Activated naive CD4-positive, alpha-beta T cell treated with anti-CD3 and anti-CD28 coated beads, Interleukin-2, amount 50 U/mL, for 24 hours (primary cell): ENCODE results near the gene ARRB1.
A peak's percentile ranks its signal among the peaks of the same experiment; 100 is the strongest.

Source experiments
- H3K27ac Mint-ChIP-seq: one replicate; pipeline ENCODE4 v1.8.0; 2021; ENCODE audit warnings: mild to moderate bottlenecking, mixed read lengths
- H3K27me3 Mint-ChIP-seq: one replicate; pipeline ENCODE4 v1.8.0; 2021; ENCODE audit warnings: mixed read lengths
- H3K36me3 Mint-ChIP-seq: one replicate; pipeline ENCODE4 v1.8.0; 2021; ENCODE audit warnings: mixed read lengths
- H3K4me1 Mint-ChIP-seq: one replicate; pipeline ENCODE4 v1.8.0; 2021; ENCODE audit warnings: mixed read lengths
- H3K4me3 Mint-ChIP-seq: one replicate; pipeline ENCODE4 v1.8.0; 2021; ENCODE audit warnings: mild to moderate bottlenecking, mixed read lengths
- H3K9me3 Mint-ChIP-seq: one replicate; pipeline ENCODE4 v1.8.0; 2021; ENCODE audit warnings: mixed read lengths

The ARRB1 gene

GRCh38 chr11:75324740-75325139 lies 26.7 kb downstream of the ARRB1 start:
- H3K9me3 Mint-ChIP-seq = no peaks in the 10 kb centered on the region
- peaks cover 1% of the 10 kb centered on the region for H3K36me3 Mint-ChIP-seq
- H3K27ac Mint-ChIP-seq = peak overlapping the region; percentile 19
- peaks cover 72% of the 10 kb centered on the region for H3K4me1 Mint-ChIP-seq
- H3K4me3 Mint-ChIP-seq = no peak overlapping the region
- no peaks in the 10 kb centered on the region for H3K27me3 Mint-ChIP-seq

- H3K4me3 Mint-ChIP-seq = peak overlapping the region; percentile 51
- peak overlapping the region; percentile 80 for H3K27ac Mint-ChIP-seq
- H3K9me3 Mint-ChIP-seq = no peaks in the 10 kb centered on the region
- H3K4me1 Mint-ChIP-seq = peaks cover 72% of the 10 kb centered on the region
- H3K27me3 Mint-ChIP-seq = no peaks in the 10 kb centered on the region
- H3K36me3 Mint-ChIP-seq = peaks cover 1% of the 10 kb centered on the region
These were observed 27.3 kb downstream of the ARRB1 start for GRCh38 chr11:75324189-75324588.

DNA sequence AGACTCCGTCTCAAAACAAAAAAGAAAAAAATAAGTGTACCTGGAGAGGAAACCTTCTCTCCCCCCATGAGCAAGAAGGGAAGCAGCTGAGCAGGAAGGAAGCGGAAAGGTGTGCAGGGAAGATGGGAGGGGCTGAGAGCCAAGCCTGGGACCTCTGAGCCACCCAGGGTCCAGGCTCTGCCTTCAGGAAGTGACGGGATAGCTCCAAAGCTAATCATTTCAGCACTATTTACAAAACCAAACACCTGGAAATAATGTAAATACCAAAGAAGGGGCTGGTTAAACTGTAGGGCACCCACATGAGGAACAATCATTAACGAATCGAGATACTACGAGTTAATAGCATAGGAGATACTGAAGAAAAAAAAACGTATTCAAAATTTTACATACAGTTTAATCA lies 27.9 kb downstream of the ARRB1 start:
- H3K4me1 Mint-ChIP-seq = peaks cover 68% of the 10 kb centered on the region
- H3K9me3 Mint-ChIP-seq = no peaks in the 10 kb centered on the region
- H3K4me3 Mint-ChIP-seq = peak overlapping the region; percentile 60
- H3K27ac Mint-ChIP-seq = peak overlapping the region; percentile 66
- no peaks in the 10 kb centered on the region for H3K27me3 Mint-ChIP-seq
- H3K36me3 Mint-ChIP-seq = peaks cover 1% of the 10 kb centered on the region

DNA sequence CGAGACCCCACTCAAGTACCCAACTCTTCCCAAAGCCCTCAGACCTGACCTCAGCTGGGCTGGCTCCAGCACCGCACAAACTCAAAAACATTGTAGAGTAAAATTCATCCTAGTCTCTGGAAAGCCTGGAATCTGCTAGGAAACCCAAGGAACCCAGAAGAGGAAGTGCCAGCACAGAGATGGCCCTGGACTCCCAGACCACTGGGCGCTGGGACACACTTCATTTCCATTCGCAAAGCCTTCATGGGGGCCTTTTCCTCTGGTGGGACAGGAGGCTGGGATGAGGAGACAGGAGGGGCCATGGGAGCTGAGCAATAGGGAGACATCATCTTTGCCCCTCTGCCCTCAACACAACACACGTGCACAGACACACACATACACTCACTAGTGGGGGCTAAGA lies 30.8 kb downstream of the ARRB1 start:
- Mint-ChIP-seq H3K4me3 (no peak overlapping the region), H3K36me3 (peaks cover 1% of the 10 kb centered on the region), H3K27ac (no peak overlapping the region), H3K27me3 (no peaks in the 10 kb centered on the region), H3K4me1 (peaks cover 61% of the 10 kb centered on the region), H3K9me3 (no peaks in the 10 kb centered on the region)

DNA sequence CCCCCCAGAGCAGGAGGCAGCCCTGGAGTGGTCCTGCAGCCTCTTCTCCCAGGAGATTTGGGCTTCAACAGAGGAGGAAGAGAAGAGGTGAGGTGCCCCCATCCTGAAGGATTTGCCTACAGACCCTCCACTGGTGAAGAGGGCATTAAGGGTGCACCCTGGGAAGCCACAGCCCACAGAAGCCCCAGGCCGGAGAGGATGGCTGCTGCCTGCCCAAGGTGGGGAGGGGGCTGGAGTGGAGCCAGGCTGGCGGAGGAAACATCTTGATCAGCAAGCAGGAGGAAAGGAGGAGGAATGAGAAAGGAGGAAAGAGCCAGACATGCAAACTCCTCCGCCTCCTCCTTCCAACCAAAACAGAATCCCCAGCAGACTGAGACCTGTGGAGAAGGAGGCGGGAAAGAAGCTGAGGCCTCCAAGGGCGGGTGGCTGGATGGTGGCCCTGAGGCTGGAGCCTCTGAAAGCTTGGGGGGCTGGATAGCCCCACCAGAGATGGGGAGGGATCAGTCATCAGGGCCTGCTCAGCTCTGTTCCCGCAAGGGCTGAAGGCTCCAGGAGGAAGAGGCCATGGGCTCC lies 31.3 kb downstream of the ARRB1 start:
- no peaks in the 10 kb centered on the region for H3K9me3 Mint-ChIP-seq
- H3K27me3 Mint-ChIP-seq = no peaks in the 10 kb centered on the region
- peaks cover 67% of the 10 kb centered on the region for H3K4me1 Mint-ChIP-seq
- H3K4me3 Mint-ChIP-seq = no peak overlapping the region
- H3K36me3 Mint-ChIP-seq = peaks cover 1% of the 10 kb centered on the region
- no peak overlapping the region for H3K27ac Mint-ChIP-seq

DNA sequence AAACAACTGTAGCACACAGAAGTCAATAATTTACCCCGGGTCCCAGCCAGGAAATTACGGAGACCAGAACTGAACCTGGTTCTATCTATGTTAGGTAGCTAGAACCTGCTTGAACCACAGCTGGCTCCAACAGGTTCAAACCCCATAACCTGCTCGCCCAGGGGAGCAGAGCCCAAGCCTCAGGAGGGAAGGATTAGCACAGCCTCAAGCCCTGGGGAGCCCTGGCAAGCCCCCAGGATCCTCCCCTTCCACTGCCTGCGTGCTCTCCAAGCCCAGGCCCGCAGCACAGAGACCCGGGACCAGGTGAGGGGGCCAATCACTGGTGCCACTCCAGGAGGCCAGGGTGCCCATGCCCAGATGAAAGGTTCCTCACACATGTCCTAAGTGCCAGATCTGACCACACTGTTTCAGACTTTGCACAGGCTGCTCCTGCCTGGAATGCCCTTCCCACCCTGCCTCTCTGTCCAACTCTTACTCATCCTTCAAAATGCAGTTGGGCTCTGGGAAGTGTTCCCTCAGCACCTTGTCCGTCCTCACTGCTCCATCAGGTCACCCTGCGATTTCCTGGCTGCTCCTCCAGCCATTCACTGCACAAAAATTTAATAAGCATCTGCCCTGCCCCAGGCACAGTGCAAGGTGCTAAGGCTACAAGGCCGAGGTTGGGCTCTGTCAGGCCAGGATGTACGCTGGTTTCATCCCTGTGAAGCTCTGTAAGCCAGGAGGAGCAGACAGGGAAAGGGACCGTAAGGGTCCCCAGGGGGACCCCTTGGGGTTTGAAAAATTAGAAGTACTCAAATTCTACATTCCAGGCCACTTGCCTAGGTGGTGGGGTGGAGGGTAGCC lies 32.2 kb downstream of the ARRB1 start:
- Mint-ChIP-seq H3K27ac (no peak overlapping the region), H3K4me3 (no peak overlapping the region), H3K4me1 (peaks cover 62% of the 10 kb centered on the region), H3K27me3 (no peaks in the 10 kb centered on the region), H3K36me3 (peaks cover 1% of the 10 kb centered on the region), H3K9me3 (no peaks in the 10 kb centered on the region)

DNA sequence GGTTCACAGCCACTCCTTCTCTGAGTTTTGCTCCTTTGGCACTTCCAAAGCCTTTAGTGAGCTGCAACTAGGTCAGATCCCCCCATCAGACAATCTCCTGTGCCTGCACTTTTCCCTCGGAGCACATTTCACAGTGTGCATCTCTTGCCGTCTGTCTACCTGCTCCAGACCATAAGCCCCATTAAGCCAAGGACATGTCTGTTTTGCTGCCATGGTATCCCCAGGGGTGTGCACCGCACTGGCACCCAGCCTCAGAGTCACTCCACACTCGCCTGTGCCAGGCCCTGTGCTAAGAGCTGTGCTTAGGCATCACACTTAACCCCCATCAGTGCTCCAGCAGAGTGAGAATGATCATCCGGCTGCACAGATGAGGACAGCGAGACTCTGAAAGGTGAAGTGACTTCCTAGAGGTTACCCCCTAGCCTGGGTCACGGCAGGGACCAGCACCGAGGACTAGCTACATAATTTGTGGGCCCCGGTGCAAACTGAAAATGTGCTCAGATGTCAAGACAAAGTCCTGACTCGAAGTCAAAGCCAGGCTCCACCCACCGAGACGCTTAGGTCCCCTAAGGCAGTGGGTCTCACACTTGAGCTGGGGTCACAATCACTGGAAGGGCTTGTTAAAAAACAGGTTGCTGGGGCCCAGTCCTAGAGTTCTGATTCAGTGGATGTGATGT lies 33.9 kb downstream of the ARRB1 start:
- Mint-ChIP-seq H3K9me3 (no peaks in the 10 kb centered on the region), H3K4me3 (no peak overlapping the region), H3K27ac (no peak overlapping the region), H3K4me1 (peaks cover 46% of the 10 kb centered on the region), H3K36me3 (peaks cover 1% of the 10 kb centered on the region), H3K27me3 (no peaks in the 10 kb centered on the region)

- no peak overlapping the region for H3K27ac Mint-ChIP-seq
These were observed 36.0 kb downstream of the ARRB1 start for GRCh38 chr11:75315439-75315805.

DNA sequence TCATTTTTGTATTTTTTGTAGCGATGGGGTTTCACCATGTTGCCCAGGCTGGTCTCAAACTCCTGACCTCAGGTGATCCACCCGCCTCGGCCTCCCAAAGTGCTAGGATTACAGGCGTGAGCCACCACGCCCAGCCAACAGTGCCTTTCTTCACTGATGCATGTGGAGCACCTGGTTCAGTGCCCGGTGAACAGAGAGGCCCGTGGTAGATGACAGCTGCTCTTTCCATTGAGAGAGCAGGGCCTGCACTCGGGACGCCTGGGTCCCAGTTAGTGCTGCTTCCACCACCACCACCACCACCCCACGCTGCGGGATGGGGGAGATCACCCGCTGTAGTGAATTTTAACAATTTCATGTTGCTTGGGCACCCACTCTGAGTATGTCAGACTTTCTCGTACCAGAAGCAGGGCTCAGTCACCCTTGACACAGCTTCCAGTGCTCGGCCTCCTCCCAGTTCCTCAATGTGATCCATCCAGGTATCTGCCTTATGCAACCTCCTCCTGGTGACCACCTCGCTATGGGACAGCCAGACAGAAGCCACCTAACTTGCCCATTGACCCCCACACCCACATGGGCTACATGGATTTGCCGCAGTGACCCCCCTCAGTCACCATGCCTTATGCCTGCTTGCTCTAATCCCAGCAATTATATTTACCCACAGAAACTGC lies 36.6 kb downstream of the ARRB1 start:
- Mint-ChIP-seq H3K27ac (no peak overlapping the region), H3K4me1 (peaks cover 32% of the 10 kb centered on the region), H3K36me3 (no peaks in the 10 kb centered on the region), H3K27me3 (no peaks in the 10 kb centered on the region), H3K4me3 (no peak overlapping the region), H3K9me3 (no peaks in the 10 kb centered on the region)

More at GRCh38 chr11:75315439-75315805, 36.0 kb downstream of the ARRB1 start:
- H3K9me3 Mint-ChIP-seq = no peaks in the 10 kb centered on the region
- H3K4me3 Mint-ChIP-seq = no peak overlapping the region
- no peaks in the 10 kb centered on the region for H3K27me3 Mint-ChIP-seq
- no peaks in the 10 kb centered on the region for H3K36me3 Mint-ChIP-seq
- H3K4me1 Mint-ChIP-seq = peaks cover 32% of the 10 kb centered on the region

- H3K4me1 Mint-ChIP-seq = peaks cover 25% of the 10 kb centered on the region
- H3K27ac Mint-ChIP-seq = no peak overlapping the region
- H3K36me3 Mint-ChIP-seq = no peaks in the 10 kb centered on the region
- H3K4me3 Mint-ChIP-seq = no peak overlapping the region
- H3K27me3 Mint-ChIP-seq = no peaks in the 10 kb centered on the region
- H3K9me3 Mint-ChIP-seq = no peaks in the 10 kb centered on the region
These were observed 37.8 kb downstream of the ARRB1 start for GRCh38 chr11:75313513-75314272.

DNA sequence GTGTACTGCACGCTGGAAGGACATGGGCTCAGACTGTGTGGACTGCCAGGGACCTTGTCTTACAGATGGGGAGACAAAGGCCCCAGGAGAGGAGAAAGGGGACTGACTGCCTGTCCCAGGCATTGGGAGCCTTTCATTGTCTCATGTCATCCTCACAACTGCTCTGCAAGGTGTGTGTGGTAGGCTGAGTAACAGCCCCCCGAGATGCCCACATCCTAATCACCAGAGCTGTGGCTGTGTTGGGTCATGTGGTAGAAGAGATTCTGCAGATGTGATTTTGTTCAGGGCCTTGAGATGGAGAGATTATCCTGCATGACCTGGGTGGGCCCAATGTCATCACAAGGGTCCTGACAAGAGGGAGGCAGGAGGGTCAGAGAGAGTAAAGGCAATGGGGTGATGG lies 39.1 kb downstream of the ARRB1 start:
- Mint-ChIP-seq H3K36me3 (no peaks in the 10 kb centered on the region), H3K9me3 (no peaks in the 10 kb centered on the region), H3K4me1 (peaks cover 19% of the 10 kb centered on the region), H3K4me3 (no peak overlapping the region), H3K27me3 (no peaks in the 10 kb centered on the region), H3K27ac (no peak overlapping the region)

DNA sequence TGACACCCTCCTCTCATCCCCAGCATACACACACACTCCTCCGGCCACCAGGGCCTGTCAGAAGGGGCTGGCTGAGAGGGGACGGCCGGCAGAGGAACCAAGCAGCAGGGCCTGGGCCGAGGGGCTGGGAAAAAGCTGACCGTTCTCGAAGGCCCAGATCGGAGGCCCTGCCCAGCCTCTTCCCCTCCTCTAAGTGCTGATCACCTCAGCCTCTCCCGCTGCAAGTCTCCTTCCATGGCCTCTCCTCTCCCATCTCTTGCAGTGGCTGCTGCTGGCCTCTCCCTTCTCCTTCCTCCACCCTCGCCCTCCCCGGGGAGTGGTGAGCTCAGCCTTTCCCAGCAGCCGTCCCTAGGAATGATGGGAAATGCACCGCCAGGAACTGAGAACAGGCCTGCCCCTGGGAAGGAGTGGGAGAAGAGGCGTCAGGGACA lies 39.6 kb downstream of the ARRB1 start:
- H3K27me3 Mint-ChIP-seq = no peaks in the 10 kb centered on the region
- H3K36me3 Mint-ChIP-seq = no peaks in the 10 kb centered on the region
- peaks cover 19% of the 10 kb centered on the region for H3K4me1 Mint-ChIP-seq
- H3K27ac Mint-ChIP-seq = no peak overlapping the region
- no peak overlapping the region for H3K4me3 Mint-ChIP-seq
- no peaks in the 10 kb centered on the region for H3K9me3 Mint-ChIP-seq

GRCh38 chr11:75308986-75309385 lies 42.5 kb downstream of the ARRB1 start:
- H3K27ac Mint-ChIP-seq = no peak overlapping the region
- H3K4me1 Mint-ChIP-seq = peaks cover 20% of the 10 kb centered on the region
- H3K36me3 Mint-ChIP-seq = no peaks in the 10 kb centered on the region
- no peaks in the 10 kb centered on the region for H3K9me3 Mint-ChIP-seq
- no peak overlapping the region for H3K4me3 Mint-ChIP-seq
- H3K27me3 Mint-ChIP-seq = no peaks in the 10 kb centered on the region

DNA sequence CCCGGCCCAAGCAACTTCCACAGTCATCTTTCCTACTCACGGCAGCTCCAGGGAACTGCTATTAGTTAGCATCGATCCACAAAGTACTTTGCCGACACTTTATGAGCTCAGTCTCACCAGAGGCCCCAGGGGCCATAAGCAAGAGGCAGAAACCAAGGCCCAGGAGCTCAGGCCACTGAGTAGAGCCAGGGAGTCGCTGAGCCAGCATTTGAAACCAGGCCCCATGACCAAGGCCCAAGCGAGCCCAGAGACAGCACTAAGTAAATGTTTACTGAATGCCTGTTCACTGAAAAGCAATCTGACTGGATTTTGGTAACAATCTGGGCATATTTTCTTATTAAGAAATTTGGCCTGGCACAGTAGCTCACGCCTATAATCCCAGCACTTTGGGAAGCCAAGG lies 43.3 kb downstream of the ARRB1 start:
- no peak overlapping the region for H3K4me3 Mint-ChIP-seq
- peaks cover 1% of the 10 kb centered on the region for H3K36me3 Mint-ChIP-seq
- no peaks in the 10 kb centered on the region for H3K27me3 Mint-ChIP-seq
- H3K9me3 Mint-ChIP-seq = no peaks in the 10 kb centered on the region
- peaks cover 26% of the 10 kb centered on the region for H3K4me1 Mint-ChIP-seq
- no peak overlapping the region for H3K27ac Mint-ChIP-seq

GRCh38 chr11:75307058-75307457 lies 44.4 kb downstream of the ARRB1 start:
- no peak overlapping the region for H3K4me3 Mint-ChIP-seq
- peaks cover 1% of the 10 kb centered on the region for H3K36me3 Mint-ChIP-seq
- H3K9me3 Mint-ChIP-seq = no peaks in the 10 kb centered on the region
- no peaks in the 10 kb centered on the region for H3K27me3 Mint-ChIP-seq
- H3K27ac Mint-ChIP-seq = peak overlapping the region; percentile 69
- H3K4me1 Mint-ChIP-seq = peaks cover 22% of the 10 kb centered on the region
